GM19099 (cell line): Measurements from ENCODE around the gene GDPD5.

Experiments used
- POLR2A ChIP-seq: IDR thresholded peaks from 3 replicates; pipeline ENCODE4 v1.6.1; 2011; ENCODE audit warnings: low read depth; ENCODE audit not compliant: insufficient read length; ENCODE audit errors: extremely low read depth

Gene GDPD5

GRCh38 chr11:75478783-75479596, 46.8 kb downstream of the GDPD5 start:
- no peak for TF ChIP-seq POLR2A

- no peak for TF ChIP-seq POLR2A
Observed at GRCh38 chr11:75477614-75477935, 48.2 kb downstream of the GDPD5 start.

- TF ChIP-seq POLR2A = no peak
Observed at GRCh38 chr11:75476739-75477613, 48.8 kb downstream of the GDPD5 start.

- no peak for TF ChIP-seq POLR2A
Observed at GRCh38 chr11:75475767-75476650, 49.7 kb downstream of the GDPD5 start.

GRCh38 chr11:75474878-75475766, 50.6 kb downstream of the GDPD5 start:
- TF ChIP-seq POLR2A = no peak

GRCh38 chr11:75474240-75474639, 51.5 kb downstream of the GDPD5 start:
- TF ChIP-seq POLR2A = no peak

- TF ChIP-seq POLR2A = no peak
Observed at GRCh38 chr11:75473684-75474083, 52.1 kb downstream of the GDPD5 start.

- TF ChIP-seq POLR2A = no peak
Observed at GRCh38 chr11:75472081-75472732, 53.5 kb downstream of the GDPD5 start.

- no peak for TF ChIP-seq POLR2A
Observed at GRCh38 chr11:75471176-75471973, 54.4 kb downstream of the GDPD5 start.

GRCh38 chr11:75470476-75471080, 55.2 kb downstream of the GDPD5 start:
- no peak for TF ChIP-seq POLR2A

GRCh38 chr11:75469785-75470405, 55.8 kb downstream of the GDPD5 start:
- TF ChIP-seq POLR2A = no peak
